HL-60 (cell line): ENCODE measurements around the gene CCL4.

Experiments used
- CTCF ChIP-seq: IDR thresholded peaks from one replicate; pipeline ENCODE4 v1.5.1; 2011; ENCODE audit warnings: low read length, control low read depth, inconsistent platforms; ENCODE audit not compliant: insufficient read depth
- POLR2AphosphoS5 ChIP-seq: IDR thresholded peaks from 2 replicates; pipeline ENCODE4 v1.6.1; 2012; ENCODE audit warnings: low read depth
- REST ChIP-seq: IDR thresholded peaks from 2 replicates; pipeline ENCODE4 v1.6.1; 2012; ENCODE audit warnings: low read depth; ENCODE audit not compliant: insufficient replicate concordance

DNA sequence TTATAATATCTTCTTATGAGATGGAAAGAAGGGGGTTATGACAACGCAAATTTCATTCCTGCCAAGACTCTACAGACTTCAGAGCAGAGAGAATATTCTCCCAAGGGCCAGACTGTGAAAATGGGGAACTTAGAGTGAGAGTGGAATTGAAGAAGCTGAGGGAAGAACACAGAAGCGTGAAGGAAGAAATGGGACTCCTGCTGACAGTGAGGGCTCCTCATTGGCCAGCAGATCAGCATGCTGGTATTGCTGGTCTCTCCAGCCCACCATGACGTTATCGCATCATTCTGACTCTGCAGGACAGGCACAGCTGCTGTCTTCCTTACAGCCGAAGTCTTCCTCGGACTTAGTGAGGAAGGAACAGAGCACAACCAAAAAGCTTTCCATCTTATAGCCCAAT lies 24.3 kb downstream of the CCL4 start:
- TF ChIP-seq CTCF (no peak), POLR2AphosphoS5 (no peak), REST (no peak)
